GM12864 (cell line): ENCODE data around the gene RXRA.

Experiments used
- DNase-seq: peaks from one replicate; pipeline ENCODE4 v3.0.0-alpha.2; 2011; ENCODE audit warnings: low read depth
- H3K4me3 ChIP-seq: 2 replicates; pipeline ENCODE4 v1.5.1; 2011; ENCODE audit warnings: mild to moderate bottlenecking, low read depth, low read length, control low read depth
- TF ChIP-seq, protein P1 (sequence below): IDR thresholded peaks from 2 replicates; pipeline ENCODE4 v1.5.1; 2011; ENCODE audit warnings: low read depth, mild to moderate bottlenecking, moderate library complexity, low read length, control low read depth, inconsistent platforms; ENCODE audit errors: missing control alignments

The RXRA gene

GRCh38 chr9:134469041-134469875, 143.0 kb downstream of the RXRA start:
- TF ChIP-seq, protein P1, sequence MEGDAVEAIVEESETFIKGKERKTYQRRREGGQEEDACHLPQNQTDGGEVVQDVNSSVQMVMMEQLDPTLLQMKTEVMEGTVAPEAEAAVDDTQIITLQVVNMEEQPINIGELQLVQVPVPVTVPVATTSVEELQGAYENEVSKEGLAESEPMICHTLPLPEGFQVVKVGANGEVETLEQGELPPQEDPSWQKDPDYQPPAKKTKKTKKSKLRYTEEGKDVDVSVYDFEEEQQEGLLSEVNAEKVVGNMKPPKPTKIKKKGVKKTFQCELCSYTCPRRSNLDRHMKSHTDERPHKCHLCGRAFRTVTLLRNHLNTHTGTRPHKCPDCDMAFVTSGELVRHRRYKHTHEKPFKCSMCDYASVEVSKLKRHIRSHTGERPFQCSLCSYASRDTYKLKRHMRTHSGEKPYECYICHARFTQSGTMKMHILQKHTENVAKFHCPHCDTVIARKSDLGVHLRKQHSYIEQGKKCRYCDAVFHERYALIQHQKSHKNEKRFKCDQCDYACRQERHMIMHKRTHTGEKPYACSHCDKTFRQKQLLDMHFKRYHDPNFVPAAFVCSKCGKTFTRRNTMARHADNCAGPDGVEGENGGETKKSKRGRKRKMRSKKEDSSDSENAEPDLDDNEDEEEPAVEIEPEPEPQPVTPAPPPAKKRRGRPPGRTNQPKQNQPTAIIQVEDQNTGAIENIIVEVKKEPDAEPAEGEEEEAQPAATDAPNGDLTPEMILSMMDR, result no peak
- DNase-seq, result no peak

DNA sequence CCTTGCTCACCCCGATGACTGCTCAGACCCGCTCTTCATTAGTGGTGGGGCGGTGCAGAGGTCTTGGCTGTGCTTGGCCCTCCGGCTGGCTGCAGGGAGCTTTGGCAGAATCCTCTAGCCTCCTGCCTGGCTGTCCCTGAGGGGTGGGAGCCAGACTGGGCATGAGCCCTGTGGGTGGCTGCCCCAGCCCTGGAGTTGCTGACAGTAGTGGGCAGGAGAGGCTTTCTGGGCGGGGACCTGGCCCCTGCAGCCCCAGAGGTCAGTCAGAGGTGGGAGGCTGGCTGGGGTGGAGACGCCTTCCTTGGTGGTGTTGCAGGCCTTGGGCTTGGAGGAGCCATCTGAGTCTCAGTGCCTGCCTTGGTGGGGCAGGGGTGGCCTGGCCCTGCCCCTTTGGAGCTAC, 146.0 kb downstream of the RXRA start:
- no peak for DNase-seq
- TF ChIP-seq, protein P1, result no peak
- H3K4me3 ChIP-seq, result no peak overlapping the region

More at GRCh38 chr9:134469041-134469875, 143.0 kb downstream of the RXRA start:
- no peak overlapping the region for H3K4me3 ChIP-seq

DNA sequence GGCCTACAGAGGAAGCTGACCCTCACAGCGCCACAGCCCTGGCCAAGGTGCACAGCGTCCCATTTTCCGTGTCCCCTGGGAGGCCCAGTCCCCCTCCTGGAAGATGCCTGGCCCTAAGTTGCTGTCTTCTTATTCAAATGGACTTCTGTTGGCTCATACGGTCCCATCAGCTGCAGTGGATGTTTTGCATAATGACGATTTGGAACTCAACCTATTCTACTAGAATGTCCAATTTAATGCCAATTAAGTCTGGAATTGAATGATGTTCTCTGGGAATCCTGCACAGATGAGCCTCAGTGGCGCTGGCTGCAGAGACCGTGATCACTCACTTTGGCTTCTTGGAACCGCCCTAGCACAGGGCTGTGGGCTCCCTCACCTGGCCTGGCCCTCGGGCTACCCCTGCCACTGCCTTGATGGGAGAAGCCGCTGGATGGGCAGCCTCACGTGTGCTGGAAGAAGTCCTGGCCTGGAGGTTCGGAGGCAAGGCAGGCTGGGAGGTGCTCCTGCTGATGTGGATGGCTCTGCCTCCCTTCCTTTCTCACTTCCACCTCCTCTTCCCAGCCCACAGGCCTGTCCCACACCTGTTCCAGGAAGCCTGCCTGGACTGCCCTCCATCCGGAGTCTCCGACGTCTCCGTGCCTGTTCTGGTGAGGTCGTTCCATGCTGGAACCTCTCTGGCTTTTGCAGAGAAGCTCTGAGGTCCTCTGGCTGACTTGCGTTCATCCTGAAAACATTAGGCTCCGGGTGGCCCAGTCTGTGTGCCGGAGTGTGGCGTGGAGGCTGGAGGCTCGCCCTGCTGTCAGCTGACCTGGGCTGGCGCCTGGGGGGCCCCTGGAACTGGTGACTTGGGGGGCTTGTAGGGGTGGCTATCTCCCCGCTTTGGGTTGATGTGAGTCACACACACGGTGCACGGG, 147.1 kb downstream of the RXRA start:
- H3K4me3 ChIP-seq, result no peak overlapping the region
- TF ChIP-seq, protein P1, result no peak
- DNase-seq, result no peak

GRCh38 chr9:134474055-134474370, 147.8 kb downstream of the RXRA start:
- TF ChIP-seq, protein P1, result no peak
- no peak for DNase-seq
- no peak overlapping the region for H3K4me3 ChIP-seq

DNA sequence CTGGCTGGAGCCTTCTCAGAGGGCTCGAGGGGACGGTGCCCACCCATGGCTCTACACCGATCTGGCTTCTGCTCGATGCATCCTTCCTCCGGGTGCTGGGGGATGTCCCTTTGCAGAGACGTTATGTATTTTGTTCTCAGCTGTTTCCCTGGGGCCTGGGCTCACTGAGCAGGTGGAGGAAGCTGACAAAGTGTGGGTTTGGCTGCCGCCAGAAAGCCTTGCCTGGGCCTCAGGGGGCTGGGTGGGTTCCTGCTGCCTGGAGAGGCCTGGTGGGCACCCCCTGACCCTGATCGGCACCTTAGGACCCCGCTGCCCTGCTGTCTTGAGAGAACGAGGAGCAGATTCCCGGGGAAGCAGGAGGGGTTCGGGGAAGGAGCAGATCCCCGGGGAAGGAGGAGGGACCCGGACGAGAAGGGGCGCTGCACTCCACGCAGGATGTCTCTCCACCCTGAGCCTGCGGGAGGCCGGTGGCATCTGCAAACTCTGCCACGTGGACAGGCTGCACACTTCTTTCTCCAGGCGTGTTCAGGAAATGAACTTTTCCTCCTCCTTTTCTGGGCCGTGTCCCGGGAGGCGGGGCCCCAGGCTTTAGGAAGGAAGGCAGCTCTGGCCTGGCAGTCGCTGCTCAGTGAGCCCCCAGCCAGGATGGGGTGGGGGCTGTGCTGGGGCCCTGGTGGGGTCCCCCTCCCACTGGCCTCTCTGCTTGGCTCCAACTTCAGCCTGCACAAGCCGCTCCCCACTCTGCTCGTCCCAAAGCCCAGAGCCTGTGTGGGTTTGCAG, 148.9 kb downstream of the RXRA start:
- DNase-seq, result no peak
- H3K4me3 ChIP-seq, result no peak overlapping the region

More for the DNA sequence above, 148.9 kb downstream of the RXRA start:
- TF ChIP-seq, protein P1, result no peak
